Skeletal muscle tissue (tissue), 4 donors: ENCODE data around the gene NLRP7. TPM values are rescaled to one million over a fixed set of nuclear protein-coding genes. Genes with fewer than 3 reads are reported as not detected.
"Not testable (repeated sequence)": the region's sequence is repeated elsewhere in the genome, so short reads cannot be mapped to it uniquely, and the experiment has no call there.

Experiments
- H3K27ac ChIP-seq: one replicate; pipeline ENCODE4 v1.7.0; 2013; ENCODE audit warnings: mild to moderate bottlenecking, low read depth, low read length, inconsistent platforms
- H3K27me3 ChIP-seq, 3 donors: one replicate each; pipeline ENCODE4 v1.7.0; 2013; ENCODE audit warnings: low read length in 3 of 3; ENCODE audit not compliant: control insufficient read depth in 3 of 3, insufficient read depth in 3 of 3
- H3K36me3 ChIP-seq, 3 donors: one replicate each; pipeline ENCODE4 v1.7.0; 2013; ENCODE audit warnings: low read length in 3 of 3; ENCODE audit not compliant: control insufficient read depth in 3 of 3, insufficient read depth in 3 of 3
- H3K4me1 ChIP-seq, 3 donors: one replicate each; pipeline ENCODE4 v1.7.0; 2013; ENCODE audit warnings: low read length in 3 of 3, mild to moderate bottlenecking in 3 of 3; ENCODE audit not compliant: control insufficient read depth in 3 of 3, insufficient read depth in 3 of 3
- H3K4me3 ChIP-seq, 3 donors: one replicate each; pipeline ENCODE4 v1.7.0; 2013; ENCODE audit warnings: low read length in 3 of 3
- H3K9ac ChIP-seq, 3 donors: one replicate each; pipeline ENCODE4 v1.7.0; 2013; ENCODE audit warnings: low read length in 3 of 3, mild to moderate bottlenecking in 3 of 3, moderate library complexity in 2 of 3, low read depth in 1 of 3
- H3K9me3 ChIP-seq, 3 donors: one replicate each; pipeline ENCODE4 v1.7.0; 2013; ENCODE audit warnings: low read length in 3 of 3; ENCODE audit not compliant: control insufficient read depth in 3 of 3
- total RNA-seq: library from RNA; depleted of rRNA; stranded (reverse); fragments of >200 nt; gene quantifications from one replicate; pipeline ENCODE4 v1.2.3, GENCODE V29; 2014
- donor health status: Osteomylitis.

Gene NLRP7
- total RNA-seq, 1 donor from 2014 or later, result not detected

DNA sequence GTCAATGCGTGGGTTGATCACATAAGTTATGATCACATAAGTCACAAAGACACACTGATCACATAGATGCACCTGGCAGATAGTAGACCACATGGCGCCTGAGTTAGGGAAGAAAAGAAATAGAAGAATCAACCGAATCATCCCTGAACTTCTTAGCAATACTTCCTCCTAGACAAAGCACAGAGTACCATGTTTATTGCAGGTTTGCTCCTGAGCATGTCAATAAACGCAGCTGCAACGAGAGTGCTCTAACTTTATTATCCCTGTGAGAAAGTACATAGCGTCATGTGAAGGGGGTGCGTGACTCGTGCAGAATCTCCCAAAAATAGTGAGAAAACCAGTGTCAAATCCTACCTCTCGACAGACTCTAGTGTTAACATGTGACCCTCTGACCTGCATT, 24.1 kb downstream of the NLRP7 start:
- no peak overlapping the region for H3K9ac ChIP-seq
- H3K4me3 ChIP-seq, result no peak overlapping the region
- H3K27me3 ChIP-seq, result no peaks in the 10 kb centered on the region
- H3K4me1 ChIP-seq, result no peaks in the 10 kb centered on the region
- peaks cover 0 to 10% (median under 1%) of the 10 kb centered on the region in 3 donors for H3K9me3 ChIP-seq
- no peak overlapping the region for H3K27ac ChIP-seq
- H3K36me3 ChIP-seq, result no peaks in the 10 kb centered on the region

- no peak overlapping the region for H3K4me3 ChIP-seq
- no peak overlapping the region for H3K9ac ChIP-seq
- no peak overlapping the region for H3K27ac ChIP-seq
- peaks cover 0 to 4% (median 0%) of the 10 kb centered on the region in 3 donors for H3K9me3 ChIP-seq
- no peaks in the 10 kb centered on the region for H3K36me3 ChIP-seq
- no peaks in the 10 kb centered on the region for H3K27me3 ChIP-seq
- H3K4me1 ChIP-seq, result no peaks in the 10 kb centered on the region
These were observed 26.2 kb downstream of the NLRP7 start for GRCh38 chr19:54921082-54921481.

- not testable (repeated sequence) for H3K4me1 ChIP-seq, H3K9me3 ChIP-seq, H3K27me3 ChIP-seq, H3K36me3 ChIP-seq, H3K4me3 ChIP-seq, H3K27ac ChIP-seq, H3K9ac ChIP-seq
These were observed 27.4 kb downstream of the NLRP7 start for GRCh38 chr19:54919646-54920563.

- Histone ChIP-seq H3K4me3 (no peak overlapping the region), H3K9me3 (peaks cover 0 to 2% (median 0%) of the 10 kb centered on the region in 3 donors), H3K36me3 (no peaks in the 10 kb centered on the region), H3K4me1 (no peaks in the 10 kb centered on the region), H3K27me3 (no peaks in the 10 kb centered on the region), H3K9ac (no peak overlapping the region), H3K27ac (no peak overlapping the region)
These were observed 28.8 kb downstream of the NLRP7 start for GRCh38 chr19:54918499-54918898.

- no peak overlapping the region for H3K27ac ChIP-seq
- no peaks in the 10 kb centered on the region for H3K27me3 ChIP-seq
- peaks cover 0 to 3% (median 2%) of the 10 kb centered on the region in 3 donors for H3K9me3 ChIP-seq
These were observed 30.5 kb downstream of the NLRP7 start for GRCh38 chr19:54916822-54917221.

GRCh38 chr19:54907899-54908298, 39.4 kb downstream of the NLRP7 start:
- H3K27ac ChIP-seq, H3K4me3 ChIP-seq, H3K4me1 ChIP-seq, H3K27me3 ChIP-seq, H3K9me3 ChIP-seq, H3K9ac ChIP-seq, H3K36me3 ChIP-seq: not testable (repeated sequence)

More at GRCh38 chr19:54916822-54917221, 30.5 kb downstream of the NLRP7 start:
- no peak overlapping the region for H3K4me3 ChIP-seq
- H3K4me1 ChIP-seq, result no peaks in the 10 kb centered on the region
- H3K9ac ChIP-seq, result no peak overlapping the region
- H3K36me3 ChIP-seq, result no peaks in the 10 kb centered on the region

GRCh38 chr19:54906819-54907218, 40.5 kb downstream of the NLRP7 start:
- H3K9me3 ChIP-seq, result peaks cover 0 to 3% (median under 1%) of the 10 kb centered on the region in 3 donors
- H3K4me1 ChIP-seq, result no peaks in the 10 kb centered on the region
- H3K27ac ChIP-seq, result no peak overlapping the region
- peaks cover 0 to 5% (median 3%) of the 10 kb centered on the region in 3 donors for H3K27me3 ChIP-seq
- no peaks in the 10 kb centered on the region for H3K36me3 ChIP-seq
- no peak overlapping the region for H3K9ac ChIP-seq
- H3K4me3 ChIP-seq, result no peak overlapping the region

DNA sequence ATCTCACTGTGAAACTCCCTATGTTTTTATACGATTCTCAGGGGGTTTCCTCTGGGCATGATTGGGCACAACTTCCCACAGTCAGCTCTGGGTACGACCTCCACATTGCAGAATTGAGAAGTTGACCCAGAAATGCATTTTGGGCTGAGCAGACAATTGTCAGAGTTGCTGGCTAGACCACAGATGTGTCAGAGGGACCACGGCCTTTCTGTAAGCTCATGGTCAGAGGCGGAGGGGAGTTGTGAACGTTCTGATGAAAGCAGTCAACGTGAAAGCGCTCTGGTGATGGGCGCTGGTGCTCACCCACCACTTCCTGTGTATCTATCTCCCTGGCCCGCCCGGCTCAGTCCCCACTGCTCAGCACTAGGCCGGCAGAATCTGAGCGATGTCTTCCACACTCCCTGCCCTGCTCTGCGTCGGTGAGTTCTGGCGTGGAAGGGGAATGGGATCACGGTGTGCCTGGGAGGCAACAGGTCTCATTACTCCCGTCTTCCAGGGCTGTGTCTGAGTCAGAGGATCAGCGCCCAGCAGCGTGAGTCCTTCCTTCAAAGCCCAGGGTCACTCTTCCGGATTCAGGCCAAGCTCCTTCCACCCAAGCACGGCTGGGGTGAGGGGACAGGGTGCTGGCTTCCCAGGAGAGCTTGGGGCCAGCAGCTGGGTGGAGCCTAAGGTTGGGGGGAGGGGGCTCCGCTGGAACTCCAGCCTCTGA, 41.4 kb downstream of the NLRP7 start, which contains the start of gene NCR1:
NCR1 (plus strand) TSS at position 346 of the 709 bp plus-strand sequence; CDS start at position 386, 40 bp downstream.
- Histone ChIP-seq H3K4me3 (no peak within 1 kb of the TSS), H3K36me3 (no peaks in the 10 kb centered on the region), H3K9ac (no peak within 1 kb of the TSS), H3K27ac (no peak within 1 kb of the TSS), H3K27me3 (peaks cover 0 to 5% (median 3%) of the 10 kb centered on the region in 3 donors), H3K9me3 (peaks cover 0 to 3% (median 0%) of the 10 kb centered on the region in 3 donors), H3K4me1 (no peaks in the 10 kb centered on the region)

GRCh38 chr19:54905421-54905802, 41.9 kb downstream of the NLRP7 start:
- Histone ChIP-seq H3K27ac (no peak overlapping the region), H3K4me1 (no peaks in the 10 kb centered on the region), H3K4me3 (no peak overlapping the region), H3K27me3 (peaks cover 0 to 5% (median 3%) of the 10 kb centered on the region in 3 donors), H3K36me3 (no peaks in the 10 kb centered on the region), H3K9ac (no peak overlapping the region), H3K9me3 (no peaks in the 10 kb centered on the region)

GRCh38 chr19:54904261-54904660, 43.1 kb downstream of the NLRP7 start:
- H3K27ac ChIP-seq, H3K27me3 ChIP-seq, H3K36me3 ChIP-seq, H3K4me1 ChIP-seq, H3K9ac ChIP-seq, H3K9me3 ChIP-seq, H3K4me3 ChIP-seq: not testable (repeated sequence)
